Measurements from ENCODE around the gene NOM1. TPM values are rescaled to one million over a fixed set of nuclear protein-coding genes. Genes with fewer than 3 reads are reported as not detected.

NOM1 gene
- total and polyA plus RNA-seq, 2 experiments from 2014 or later = 9.2 to 17.9 TPM

DNA sequence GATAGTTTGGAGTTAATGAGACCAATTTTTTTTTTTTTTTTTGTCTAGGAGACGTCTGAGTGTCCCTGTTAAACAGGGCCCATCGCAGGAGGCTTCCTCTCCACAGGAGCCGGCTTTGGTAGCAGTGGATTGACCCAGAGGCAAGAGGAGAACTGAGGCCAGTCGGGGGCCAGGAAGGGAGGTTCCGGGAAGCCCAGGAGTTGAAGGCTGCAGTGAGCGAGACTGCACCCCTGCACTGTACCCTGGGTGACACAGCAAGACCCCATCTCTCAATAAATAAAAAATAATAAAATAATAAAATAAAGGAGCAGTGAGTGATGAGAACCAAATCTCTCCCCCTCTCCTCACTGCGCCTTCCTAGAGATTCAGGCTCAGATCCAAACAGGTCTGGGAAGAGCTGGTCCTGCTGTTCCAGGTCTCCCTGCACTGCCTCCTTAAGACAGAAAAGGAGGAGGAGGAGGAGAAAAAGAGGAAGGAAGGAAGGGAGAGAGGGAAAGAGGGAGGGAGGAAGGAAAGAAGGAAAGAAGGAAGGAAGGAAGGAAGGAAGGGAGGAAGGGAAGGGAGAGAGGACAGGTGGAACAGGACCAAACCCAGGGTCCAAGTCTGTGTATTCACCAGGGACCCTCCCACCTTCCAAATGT lies 57.4 kb downstream of the NOM1 start:
- in situ Hi-C loops (cut with MboI) = no loop called here
- Histone ChIP-seq H3K4me1 (ENCODE audit: insufficient read depth) (no peaks in the 10 kb centered on the region), H3K36me3 (ENCODE audit: low read depth) (no peaks in the 10 kb centered on the region), H3F3A (ENCODE audit: insufficient read depth) (no peaks in the 10 kb centered on the region), H3K27ac (no peak overlapping the region), H3K27me3 (replicated peaks; ENCODE audit: insufficient read depth) (peaks cover 96% of the 10 kb centered on the region), H2AFZ (no peak overlapping the region), H3K9me3 (ENCODE audit: low read depth) (no peaks in the 10 kb centered on the region), H3K9me2 (ENCODE audit: insufficient read depth) (no peaks in the 10 kb centered on the region), H3K79me2 (ENCODE audit: insufficient read depth) (no peaks in the 10 kb centered on the region), H4K20me1 (ENCODE audit: insufficient read depth) (no peaks in the 10 kb centered on the region), H3K4me3 (no peak overlapping the region), H3K9ac (no peak overlapping the region), H3K4me2 (ENCODE audit: unreplicated experiment) (no peak overlapping the region)
- no peak for TF ChIP-seq EZH2phosphoT487 (IDR thresholded peaks at IDR 0.05; ENCODE audit: insufficient read depth, low read depth)
- TF ChIP-seq EZH2 (IDR thresholded peaks at IDR 0.05; ENCODE audit: insufficient read depth, poor library complexity, severe bottlenecking) = no peak
- DNase-seq = no peak
- WGBS, 2 experiments (ENCODE audit: low coverage in 1 of 2, low lambda C conversion rate in 2 of 2, missing lambda C conversion rate in 2 of 2) = 14 to 15% methylated on average over 7 of the region's 7 CpGs

DNA sequence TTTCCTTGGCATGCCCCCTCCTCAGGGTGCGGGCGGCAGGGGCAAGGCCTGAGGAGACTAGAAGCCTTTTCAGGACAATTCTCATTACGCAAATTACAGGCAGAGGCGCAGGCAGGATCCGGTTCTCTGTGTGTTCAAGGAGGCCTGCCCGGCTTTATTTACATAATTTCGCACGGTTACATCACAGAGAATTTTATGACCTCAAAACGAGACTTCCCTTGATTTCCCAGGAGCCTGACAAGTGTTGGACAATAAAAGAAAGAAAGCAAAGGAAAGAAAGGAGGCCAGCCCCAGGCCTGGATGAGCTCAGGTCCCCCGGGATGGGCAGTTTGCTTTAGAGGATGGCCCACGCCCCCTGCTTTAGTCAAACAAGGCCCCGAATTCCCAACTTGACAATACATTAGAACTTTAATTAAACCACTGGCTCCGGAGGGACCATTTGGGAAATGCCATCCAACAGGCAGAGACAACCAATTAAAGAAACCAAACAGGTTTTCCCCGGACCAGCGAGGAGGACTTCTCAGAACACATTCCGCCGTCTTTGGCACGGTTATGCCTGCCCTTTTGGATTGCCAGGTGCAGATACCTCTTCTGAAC lies 58.1 kb downstream of the NOM1 start:
- Histone ChIP-seq H3K9ac (no peak overlapping the region), H3K4me1 (ENCODE audit: insufficient read depth) (no peaks in the 10 kb centered on the region), H3K4me2 (ENCODE audit: unreplicated experiment) (no peak overlapping the region), H4K20me1 (ENCODE audit: insufficient read depth) (no peaks in the 10 kb centered on the region), H3K9me3 (ENCODE audit: low read depth) (no peaks in the 10 kb centered on the region), H3K27ac (no peak overlapping the region), H2AFZ (no peak overlapping the region), H3K36me3 (ENCODE audit: low read depth) (no peaks in the 10 kb centered on the region), H3K79me2 (ENCODE audit: insufficient read depth) (no peaks in the 10 kb centered on the region), H3K4me3 (no peak overlapping the region), H3K9me2 (ENCODE audit: insufficient read depth) (no peaks in the 10 kb centered on the region), H3F3A (ENCODE audit: insufficient read depth) (no peaks in the 10 kb centered on the region), H3K27me3 (replicated peaks; ENCODE audit: insufficient read depth) (peaks cover 96% of the 10 kb centered on the region)
- TF ChIP-seq EZH2 (IDR thresholded peaks at IDR 0.05; ENCODE audit: insufficient read depth, poor library complexity, severe bottlenecking) = no peak
- 0 out of 2 replicates have a peak, but pooled peaks have one; percentile 12 for TF ChIP-seq EZH2phosphoT487 (IDR thresholded peaks at IDR 0.05; ENCODE audit: insufficient read depth, low read depth)
- WGBS, 2 experiments (ENCODE audit: low coverage in 1 of 2, low lambda C conversion rate in 2 of 2, missing lambda C conversion rate in 2 of 2) = 17 to 18% methylated on average over 18 of the region's 18 CpGs
- DNase-seq = no peak
- in situ Hi-C loops (cut with MboI) = no loop called here

DNA sequence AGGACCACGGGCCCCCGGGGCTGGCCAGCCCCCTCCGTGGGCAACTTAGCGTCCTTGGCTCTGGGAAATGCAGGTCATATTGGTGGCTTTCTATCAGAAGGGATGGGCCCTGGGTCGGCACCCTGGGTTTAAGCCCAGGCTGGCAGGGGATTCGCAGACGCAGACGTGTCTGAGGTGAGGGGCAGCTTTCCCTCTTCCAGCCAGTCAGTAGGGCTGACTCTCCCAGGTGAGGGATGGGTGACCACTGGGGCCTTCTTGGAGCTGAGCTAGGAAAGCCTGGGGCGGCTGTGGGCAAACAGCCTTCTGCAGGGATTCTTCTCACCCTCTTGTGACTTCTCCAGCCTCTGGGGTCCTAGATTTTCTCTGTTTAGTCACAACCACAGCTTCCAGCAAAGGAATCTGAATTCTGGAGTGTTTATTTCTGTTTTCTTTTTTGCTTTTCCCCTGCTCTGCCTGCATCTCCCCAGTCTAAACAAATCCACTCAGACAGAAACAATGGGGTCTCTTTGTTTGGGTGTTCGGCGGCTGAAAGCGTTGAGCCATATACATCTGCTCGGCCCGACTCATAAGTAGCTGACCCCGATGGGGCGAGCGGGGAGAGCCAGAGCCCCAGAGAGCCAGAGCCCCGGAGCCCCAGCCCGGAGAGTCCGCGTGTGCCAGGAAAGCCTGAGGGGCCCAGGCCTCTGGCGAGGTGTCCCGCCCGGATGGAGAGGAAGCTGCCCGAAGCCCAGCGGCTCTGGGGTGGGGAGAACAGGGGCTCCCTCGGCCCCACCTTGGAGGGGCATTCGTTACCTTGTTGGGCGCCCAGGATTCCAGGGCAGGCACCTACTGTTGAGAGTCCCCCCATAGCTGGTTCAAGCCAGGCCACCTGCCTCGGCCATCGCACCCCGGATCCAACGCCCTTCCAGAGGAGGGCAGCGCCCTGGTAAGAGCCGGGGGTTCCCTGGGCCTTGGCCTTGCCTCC lies 59.0 kb downstream of the NOM1 start:
- H3K4me3 ChIP-seq = no peak overlapping the region
- 10% methylated on average over 30 to 35 of the region's 35 CpGs for WGBS, 2 experiments (ENCODE audit: low coverage in 1 of 2, low lambda C conversion rate in 2 of 2, missing lambda C conversion rate in 2 of 2)

DNA sequence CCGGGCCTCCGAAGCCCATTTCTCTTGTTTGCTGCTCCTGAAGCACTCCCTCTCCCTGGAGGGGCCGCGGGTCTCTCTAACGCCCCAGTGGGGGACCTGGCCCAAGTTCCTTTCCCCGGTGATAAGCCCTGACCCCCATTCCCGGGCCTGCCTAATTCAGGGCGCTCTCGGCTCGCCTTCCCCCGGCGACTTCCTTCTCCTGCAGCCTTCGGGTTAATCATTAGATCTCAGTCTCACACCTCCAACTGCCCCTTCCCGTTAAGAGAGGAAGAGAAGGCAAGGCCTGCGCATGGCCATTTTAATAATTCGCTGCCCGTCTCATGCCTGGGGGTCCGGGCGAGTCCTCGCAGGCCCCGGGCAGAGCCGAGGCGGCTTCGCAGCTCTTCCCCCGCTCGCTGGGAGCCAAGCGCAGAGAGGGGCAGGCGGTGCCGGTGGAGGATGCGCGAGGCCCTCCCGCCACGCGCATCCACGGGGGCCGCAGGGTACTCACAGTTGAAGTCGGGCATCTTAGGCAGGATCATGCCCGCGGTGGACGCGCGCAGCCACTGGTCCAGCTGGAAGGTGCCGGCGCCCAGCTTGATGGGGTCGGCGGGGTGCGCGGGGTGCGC lies 59.8 kb downstream of the NOM1 start:
- H3K27ac ChIP-seq = no peak overlapping the region
- H2AFZ ChIP-seq = no peak overlapping the region
- no peaks in the 10 kb centered on the region for H3K4me1 ChIP-seq (ENCODE audit: insufficient read depth)
- H3K9me2 ChIP-seq (ENCODE audit: insufficient read depth) = no peaks in the 10 kb centered on the region
- in situ Hi-C loops (cut with MboI) = no loop called here
- no peaks in the 10 kb centered on the region for H3K9me3 ChIP-seq (ENCODE audit: low read depth)
- H3K4me3 ChIP-seq = no peak overlapping the region
- WGBS, 2 experiments (ENCODE audit: low coverage in 1 of 2, low lambda C conversion rate in 2 of 2, missing lambda C conversion rate in 2 of 2) = 0 to 2% methylated on average over 47 to 48 of the region's 49 CpGs
- no peaks in the 10 kb centered on the region for H3K36me3 ChIP-seq (ENCODE audit: low read depth)
- peaks cover 96% of the 10 kb centered on the region for H3K27me3 ChIP-seq (replicated peaks; ENCODE audit: insufficient read depth)
- no peak for DNase-seq
- H3K9ac ChIP-seq = no peak overlapping the region
- H3F3A ChIP-seq (ENCODE audit: insufficient read depth) = no peaks in the 10 kb centered on the region
- H3K4me2 ChIP-seq (ENCODE audit: unreplicated experiment) = no peak overlapping the region
- H3K79me2 ChIP-seq (ENCODE audit: insufficient read depth) = no peaks in the 10 kb centered on the region
- H4K20me1 ChIP-seq (ENCODE audit: insufficient read depth) = no peaks in the 10 kb centered on the region
- TF ChIP-seq EZH2phosphoT487 (IDR thresholded peaks at IDR 0.05; ENCODE audit: insufficient read depth, low read depth) (0 out of 2 replicates have a peak, but pooled peaks have one; percentile 77), EZH2 (IDR thresholded peaks at IDR 0.05; ENCODE audit: insufficient read depth, poor library complexity, severe bottlenecking) (peak; percentile 98)

More for the DNA sequence above, 59.0 kb downstream of the NOM1 start:
- 0 out of 2 replicates have a peak, but pooled peaks have one; percentile 15 for TF ChIP-seq EZH2phosphoT487 (IDR thresholded peaks at IDR 0.05; ENCODE audit: insufficient read depth, low read depth)
- TF ChIP-seq EZH2 (IDR thresholded peaks at IDR 0.05; ENCODE audit: insufficient read depth, poor library complexity, severe bottlenecking) = no peak
- Histone ChIP-seq H3F3A (ENCODE audit: insufficient read depth) (no peaks in the 10 kb centered on the region), H3K79me2 (ENCODE audit: insufficient read depth) (no peaks in the 10 kb centered on the region), H3K9me2 (ENCODE audit: insufficient read depth) (no peaks in the 10 kb centered on the region), H3K9ac (no peak overlapping the region), H3K27ac (no peak overlapping the region), H3K36me3 (ENCODE audit: low read depth) (no peaks in the 10 kb centered on the region), H2AFZ (no peak overlapping the region), H3K9me3 (ENCODE audit: low read depth) (no peaks in the 10 kb centered on the region), H3K4me1 (ENCODE audit: insufficient read depth) (no peaks in the 10 kb centered on the region), H4K20me1 (ENCODE audit: insufficient read depth) (no peaks in the 10 kb centered on the region), H3K4me2 (ENCODE audit: unreplicated experiment) (no peak overlapping the region), H3K27me3 (replicated peaks; ENCODE audit: insufficient read depth) (peaks cover 96% of the 10 kb centered on the region)
- DNase-seq = no peak
- in situ Hi-C loops (cut with MboI) = no loop called here
